GM10248 (cell line): ENCODE results near the gene HORMAD2.
"Not testable (repeated sequence)": the region's sequence is repeated elsewhere in the genome, so short reads cannot be mapped to it uniquely, and the experiment has no call there.

Source experiments
- CTCF ChIA-PET: fragments of 300-600 bp; sonication (Branson Sonifier 250); formaldehyde crosslinking; extraction: SDS; loops from one replicate; lab custom pipeline; 2021; ENCODE audit warnings: antibody characterized with exemption; lab: Yijun Ruan, JAX
- POLR2A ChIA-PET: fragments of 350-650 bp; sonication (Branson Sonifier 250); formaldehyde crosslinking; extraction: SDS; loops from one replicate; lab custom pipeline; 2020; ENCODE audit warnings: antibody characterized with exemption; lab: Yijun Ruan, JAX
- DNase-seq: peaks from one replicate; pipeline ENCODE4 v3.0.0; 2012; ENCODE audit errors: extremely low spot score
- CTCF ChIP-seq: IDR thresholded peaks from 2 replicates; pipeline ENCODE4 v1.5.1; 2012; ENCODE audit warnings: mild to moderate bottlenecking, low read depth; ENCODE audit errors: extremely low read depth, missing control alignments, control extremely low read depth

The HORMAD2 gene

DNA sequence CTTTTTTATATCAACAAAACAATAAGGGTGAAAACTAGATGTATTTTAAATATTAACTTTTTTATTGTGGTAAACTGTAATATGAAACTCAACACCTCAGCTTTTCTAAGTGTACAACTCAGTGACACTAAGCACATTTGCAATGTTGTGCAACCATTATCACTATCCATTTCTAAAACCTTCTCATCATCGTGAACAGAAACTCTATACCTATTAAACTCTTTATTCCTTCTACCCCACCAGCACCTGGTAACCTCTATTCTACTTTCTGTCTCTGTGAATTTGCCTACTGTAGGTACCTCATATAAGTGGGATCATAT is 9.4 kb downstream of the HORMAD2 start:
- no peak for TF ChIP-seq CTCF
- no peak for DNase-seq
- CTCF ChIA-PET = interaction anchor here (1.4 to 2.4 kb wide), 5 partner anchors 13 to 500 kb away, joined by 3 to 16 read pairs (median 11); no protein-coding TSS in a partner anchor
- POLR2A ChIA-PET = no interaction called here

DNA sequence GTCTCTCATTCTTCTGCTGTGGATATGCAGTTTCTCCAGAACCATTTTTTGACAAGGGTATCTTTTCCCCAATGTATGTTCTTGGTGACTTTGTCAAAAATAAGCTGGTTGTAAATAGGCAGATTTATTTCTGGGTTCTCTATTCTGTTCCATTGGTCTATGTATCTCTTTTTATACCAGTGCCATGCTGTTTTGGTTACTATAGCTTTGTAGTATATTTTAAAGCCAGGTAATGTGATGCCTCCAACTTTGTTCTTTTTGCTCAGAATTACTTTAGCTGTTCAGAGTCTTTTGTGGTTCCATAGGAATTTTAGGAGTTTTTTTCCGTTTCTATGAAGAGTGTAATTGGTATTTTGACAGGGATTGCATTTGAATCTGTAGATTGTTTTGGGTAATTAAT is 12.4 kb downstream of the HORMAD2 start:
- no peak for TF ChIP-seq CTCF
- CTCF ChIA-PET = interaction anchor here (1.8 kb wide), 1 partner anchor 88 kb away, joined by 3 read pairs; no protein-coding TSS in a partner anchor
- POLR2A ChIA-PET = no interaction called here
- DNase-seq = no peak

GRCh38 chr22:30094804-30095203 is 14.5 kb downstream of the HORMAD2 start:
- no peak for DNase-seq
- ChIA-PET POLR2A (no interaction called here), CTCF (no interaction called here)
- TF ChIP-seq CTCF = no peak

- ChIA-PET POLR2A (no interaction called here), CTCF (interaction anchor here (1.3 to 4.0 kb wide), 5 partner anchors 10 to 508 kb away, joined by 4 to 29 read pairs (median 5); no protein-coding TSS in a partner anchor)
- TF ChIP-seq CTCF = no peak
- DNase-seq = no peak
Measured at GRCh38 chr22:30097861-30098260, 17.6 kb downstream of the HORMAD2 start.

- POLR2A ChIA-PET, CTCF ChIA-PET: not testable (repeated sequence)
Measured at GRCh38 chr22:30100770-30101169, 20.5 kb downstream of the HORMAD2 start.

DNA sequence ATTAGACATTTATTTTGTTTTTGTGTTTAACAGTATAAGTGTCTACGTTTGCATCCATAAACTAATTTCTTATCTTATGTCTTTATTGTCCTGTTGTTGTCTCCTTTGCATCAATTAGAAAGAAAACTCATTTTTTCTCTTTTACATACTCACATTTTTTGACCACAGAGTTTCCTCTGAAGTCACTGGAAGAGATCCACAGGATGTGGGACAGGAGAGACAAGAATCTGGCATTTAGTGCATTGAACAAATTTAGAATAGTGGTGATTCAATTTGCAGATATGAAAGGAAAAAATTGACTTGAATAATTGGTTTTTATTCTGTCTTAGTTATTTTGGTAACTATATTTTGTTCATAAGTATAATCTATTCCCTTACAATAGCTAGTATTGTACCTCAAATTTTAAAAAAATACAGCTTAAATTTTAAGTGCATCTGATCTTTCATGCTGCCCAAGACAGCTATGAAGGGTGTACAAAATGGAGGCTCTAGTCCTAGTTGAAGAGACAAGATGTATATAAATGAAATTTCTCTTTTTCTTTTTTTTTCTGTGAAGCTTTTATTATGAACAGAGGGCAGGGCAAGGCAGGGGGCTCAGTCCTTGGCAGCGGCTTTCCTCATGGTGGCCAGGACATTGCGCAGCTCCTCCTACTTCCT is 24.4 kb downstream of the HORMAD2 start:
- CTCF ChIA-PET = interaction anchor here (0.8 to 8.8 kb wide), 10 partner anchors 9 to 470 kb away, joined by 3 to 101 read pairs (median 4); partner anchors contain the start of gene CASTOR1

More at GRCh38 chr22:30100770-30101169, 20.5 kb downstream of the HORMAD2 start:
- not testable (repeated sequence) for DNase-seq

More for the DNA sequence above, 24.4 kb downstream of the HORMAD2 start:
- POLR2A ChIA-PET = interaction anchor here (1.6 kb wide), 1 partner anchor 183 kb away, joined by 4 read pairs; no protein-coding TSS in a partner anchor
- no peak for TF ChIP-seq CTCF
- DNase-seq = no peak
